Calu3 (cell line): ENCODE data around the gene MRPL18. TPM values are rescaled to one million over a fixed set of nuclear protein-coding genes. Genes with fewer than 3 reads are reported as not detected.

Source experiments
- BruUV-seq: library from RNA; stranded (reverse); fragments of 400-500 nt; replicated peaks from 2 replicates; lab custom pipeline; 2021; lab: Mats Ljungman, UMichigan
- CTCF ChIA-PET: fragments of 300-600 bp; sonication (Branson Sonifier 250); formaldehyde crosslinking; loops from one replicate; lab custom pipeline; 2022; ENCODE audit warnings: antibody characterized with exemption; lab: Charles Lee
- DNase-seq: peaks from one replicate; pipeline ENCODE4 v3.0.0; 2022
- H3K27ac Mint-ChIP-seq: one replicate; pipeline ENCODE4 v1.8.0; 2022; ENCODE audit warnings: mixed read lengths; ENCODE audit not compliant: unreplicated experiment
- H3K27me3 Mint-ChIP-seq: one replicate; pipeline ENCODE4 v1.8.0; 2022; ENCODE audit warnings: mixed read lengths; ENCODE audit not compliant: unreplicated experiment
- H3K36me3 Mint-ChIP-seq: one replicate; pipeline ENCODE4 v1.8.0; 2022; ENCODE audit warnings: mild to moderate bottlenecking, moderate library complexity, mixed read lengths; ENCODE audit not compliant: insufficient read depth, unreplicated experiment
- H3K4me1 Mint-ChIP-seq: one replicate; pipeline ENCODE4 v1.8.0; 2022; ENCODE audit warnings: mild to moderate bottlenecking, low read depth, mixed read lengths; ENCODE audit not compliant: unreplicated experiment
- H3K4me3 Mint-ChIP-seq: one replicate; pipeline ENCODE4 v1.8.0; 2022; ENCODE audit warnings: mild to moderate bottlenecking, low read depth, moderate library complexity, mixed read lengths; ENCODE audit not compliant: unreplicated experiment
- H3K9me3 Mint-ChIP-seq: one replicate; pipeline ENCODE4 v1.8.0; 2022; ENCODE audit warnings: low read depth, mixed read lengths; ENCODE audit not compliant: unreplicated experiment
- intact Hi-C: fragments of 100-400 bp; cut with micrococcal nuclease; formaldehyde crosslinking; loops from one replicate; pipeline ENCODE4 v1.10.0; 2022; ENCODE audit not compliant: unreplicated experiment
- total RNA-seq: library from RNA; stranded (reverse); gene quantifications from 2 replicates; pipeline ENCODE4 v1.2.3, GENCODE V29; 2022
- TF ChIP-seq, protein P1 (sequence below): fragments of 200-600 bp; IDR thresholded peaks from one replicate; pipeline ENCODE4 v1.8.0; 2022; ENCODE audit warnings: antibody characterized with exemption; ENCODE audit not compliant: unreplicated experiment

The MRPL18 gene
- total RNA-seq, 1 experiment from 2014 or later, result 86.6 TPM

DNA sequence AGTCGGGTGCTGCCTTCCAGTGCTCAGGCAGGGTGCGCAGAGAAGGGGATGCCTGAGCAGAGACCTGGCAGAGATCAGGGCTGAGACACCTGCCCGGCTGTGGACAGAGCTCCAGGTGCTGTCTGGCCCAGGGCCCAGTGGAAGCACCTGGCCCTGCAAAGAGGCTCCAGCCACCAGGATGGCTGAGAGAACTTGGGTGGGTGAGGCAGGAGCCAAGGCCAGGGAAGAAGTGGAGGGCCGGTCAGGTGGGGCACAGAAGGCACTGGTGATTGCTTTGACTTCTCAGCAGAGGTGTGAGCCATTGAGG is 41.1 kb downstream of the MRPL18 start:
- DNase-seq, result no peak
- H3K4me3 Mint-ChIP-seq, result no peak overlapping the region
- H3K27ac Mint-ChIP-seq, result no peak overlapping the region
- no peaks in the 10 kb centered on the region for H3K9me3 Mint-ChIP-seq
- TF ChIP-seq, protein P1, sequence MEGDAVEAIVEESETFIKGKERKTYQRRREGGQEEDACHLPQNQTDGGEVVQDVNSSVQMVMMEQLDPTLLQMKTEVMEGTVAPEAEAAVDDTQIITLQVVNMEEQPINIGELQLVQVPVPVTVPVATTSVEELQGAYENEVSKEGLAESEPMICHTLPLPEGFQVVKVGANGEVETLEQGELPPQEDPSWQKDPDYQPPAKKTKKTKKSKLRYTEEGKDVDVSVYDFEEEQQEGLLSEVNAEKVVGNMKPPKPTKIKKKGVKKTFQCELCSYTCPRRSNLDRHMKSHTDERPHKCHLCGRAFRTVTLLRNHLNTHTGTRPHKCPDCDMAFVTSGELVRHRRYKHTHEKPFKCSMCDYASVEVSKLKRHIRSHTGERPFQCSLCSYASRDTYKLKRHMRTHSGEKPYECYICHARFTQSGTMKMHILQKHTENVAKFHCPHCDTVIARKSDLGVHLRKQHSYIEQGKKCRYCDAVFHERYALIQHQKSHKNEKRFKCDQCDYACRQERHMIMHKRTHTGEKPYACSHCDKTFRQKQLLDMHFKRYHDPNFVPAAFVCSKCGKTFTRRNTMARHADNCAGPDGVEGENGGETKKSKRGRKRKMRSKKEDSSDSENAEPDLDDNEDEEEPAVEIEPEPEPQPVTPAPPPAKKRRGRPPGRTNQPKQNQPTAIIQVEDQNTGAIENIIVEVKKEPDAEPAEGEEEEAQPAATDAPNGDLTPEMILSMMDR, result no peak
- H3K4me1 Mint-ChIP-seq, result no peaks in the 10 kb centered on the region
- no TSS peak for BruUV-seq
- no peaks in the 10 kb centered on the region for H3K36me3 Mint-ChIP-seq
- CTCF ChIA-PET, result no interaction called here
- intact Hi-C loops, result no loop called here
- peaks cover 30% of the 10 kb centered on the region for H3K27me3 Mint-ChIP-seq

DNA sequence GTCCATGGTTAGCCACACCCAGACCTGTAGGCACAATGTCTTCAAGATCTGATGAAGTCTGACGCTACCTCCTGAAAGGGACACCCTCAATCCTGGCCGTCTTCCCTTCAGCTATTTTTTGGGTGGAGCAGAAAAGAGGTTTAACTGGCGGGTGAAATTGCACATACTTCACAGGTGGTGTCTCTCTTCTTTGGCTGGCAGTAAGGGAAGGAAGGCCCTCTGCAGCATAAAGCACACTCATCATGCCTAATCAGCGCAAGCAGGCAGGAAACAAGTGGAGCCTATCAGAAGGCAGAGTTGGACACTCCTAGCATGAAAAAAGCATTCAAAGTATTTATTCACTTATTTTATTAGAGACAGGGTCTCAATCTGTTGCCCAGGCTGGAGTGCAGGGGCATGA is 42.7 kb downstream of the MRPL18 start:
- intact Hi-C loops, result no loop called here
- H3K4me1 Mint-ChIP-seq, result no peaks in the 10 kb centered on the region

DNA sequence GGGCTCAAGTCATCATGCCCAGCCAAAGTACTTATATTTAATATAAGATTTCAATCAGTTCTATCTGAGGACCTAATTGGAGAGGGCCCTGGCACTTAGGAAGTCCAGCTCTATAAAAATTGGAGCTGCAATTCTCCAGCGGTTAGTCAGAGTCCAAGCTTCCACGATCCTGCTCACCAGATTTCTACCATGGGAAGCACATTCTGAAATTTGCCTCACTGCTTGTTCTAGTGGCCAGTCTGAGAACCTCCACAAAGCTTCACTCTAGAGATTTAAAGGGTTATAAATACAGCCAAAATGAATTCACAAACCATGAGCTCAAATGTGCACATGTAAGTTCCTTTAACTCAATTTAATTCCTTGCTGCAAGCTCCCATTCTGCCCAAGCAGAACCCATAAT is 43.3 kb downstream of the MRPL18 start:
- Mint-ChIP-seq H3K9me3 (no peaks in the 10 kb centered on the region), H3K4me1 (no peaks in the 10 kb centered on the region), H3K27me3 (peaks cover 45% of the 10 kb centered on the region), H3K36me3 (no peaks in the 10 kb centered on the region), H3K27ac (no peak overlapping the region), H3K4me3 (no peak overlapping the region)
- intact Hi-C loops, result no loop called here
- TF ChIP-seq, protein P1, result no peak
- CTCF ChIA-PET, result interaction anchor here (0.6 to 1.8 kb wide), 2 partner anchors 10 to 41 kb away, joined by 3 to 4 read pairs; no protein-coding TSS in a partner anchor
- BruUV-seq, result no TSS peak
- DNase-seq, result no peak

More for the DNA sequence above, 42.7 kb downstream of the MRPL18 start:
- no peak overlapping the region for H3K27ac Mint-ChIP-seq
- no peaks in the 10 kb centered on the region for H3K9me3 Mint-ChIP-seq
- no peaks in the 10 kb centered on the region for H3K36me3 Mint-ChIP-seq
- TF ChIP-seq, protein P1, result no peak
- BruUV-seq, result no TSS peak
- peaks cover 45% of the 10 kb centered on the region for H3K27me3 Mint-ChIP-seq
- no peak overlapping the region for H3K4me3 Mint-ChIP-seq
- DNase-seq, result no peak
- CTCF ChIA-PET, result interaction anchor here (1.8 kb wide), 1 partner anchor 11 kb away, joined by 4 read pairs; no protein-coding TSS in a partner anchor

DNA sequence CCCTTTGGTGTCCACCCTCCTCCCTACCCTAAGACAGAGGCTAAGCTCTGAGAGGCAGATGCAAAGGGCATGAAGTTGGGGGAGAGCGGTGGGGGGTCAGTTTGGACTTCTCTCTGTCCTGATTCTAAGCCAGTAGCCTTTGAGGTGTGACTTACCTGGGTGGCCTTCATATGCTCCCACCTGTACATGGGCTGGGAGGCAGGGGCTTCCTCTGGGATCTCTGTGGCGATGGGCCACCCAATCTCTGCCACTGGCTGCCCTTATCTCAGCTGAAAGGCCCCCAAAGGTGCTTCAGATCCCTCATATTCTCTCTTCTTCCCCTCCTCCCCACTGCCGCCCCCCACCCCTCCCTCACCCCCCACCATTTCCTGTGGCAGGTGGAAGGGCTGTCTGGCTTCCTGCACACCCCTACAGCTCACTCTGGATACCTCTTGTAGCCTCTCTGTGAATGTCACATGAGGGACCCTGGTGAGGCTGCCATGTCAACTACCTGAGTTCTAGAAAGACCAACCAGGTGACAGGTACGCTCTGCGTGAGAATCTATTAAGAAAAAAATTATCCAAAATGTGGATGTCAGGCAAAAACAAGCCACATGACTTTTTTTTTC is 43.8 kb downstream of the MRPL18 start:
- no TSS peak for BruUV-seq
- no peaks in the 10 kb centered on the region for H3K36me3 Mint-ChIP-seq
- peaks cover 45% of the 10 kb centered on the region for H3K27me3 Mint-ChIP-seq

More for the DNA sequence above, 43.8 kb downstream of the MRPL18 start:
- TF ChIP-seq, protein P1, result no peak
- Mint-ChIP-seq H3K27ac (no peak overlapping the region), H3K4me1 (no peaks in the 10 kb centered on the region), H3K4me3 (no peak overlapping the region), H3K9me3 (no peaks in the 10 kb centered on the region)
- CTCF ChIA-PET, result interaction anchor here (0.6 to 1.8 kb wide), 2 partner anchors 10 to 41 kb away, joined by 3 to 4 read pairs; no protein-coding TSS in a partner anchor
- DNase-seq, result no peak
- intact Hi-C loops, result no loop called here
